GM19463 (cell line): ENCODE results near the gene CLCN4.

Experiments used
- ATAC-seq: cut with Tn5 transposase; IDR thresholded peaks from one replicate; pipeline ENCODE4 v1.9.1; 2021; ENCODE audit warnings: mild to moderate bottlenecking, moderate library complexity; ENCODE audit not compliant: unreplicated experiment

Gene CLCN4

GRCh38 chrX:10189317-10190268, 32.8 kb downstream of the CLCN4 start:
- ATAC-seq = peak; percentile 86

- no peak for ATAC-seq
Observed at GRCh38 chrX:10190367-10190766, 33.6 kb downstream of the CLCN4 start.

GRCh38 chrX:10193587-10193986, 36.8 kb downstream of the CLCN4 start:
- no peak for ATAC-seq

- no peak for ATAC-seq
Observed at GRCh38 chrX:10195425-10195824, 38.6 kb downstream of the CLCN4 start.

GRCh38 chrX:10195947-10196346, 39.2 kb downstream of the CLCN4 start:
- ATAC-seq = no peak

- no peak for ATAC-seq
Observed at GRCh38 chrX:10197279-10198210, 40.8 kb downstream of the CLCN4 start.

GRCh38 chrX:10198254-10198653, 41.5 kb downstream of the CLCN4 start:
- no peak for ATAC-seq

- ATAC-seq = peak; percentile 84
Observed at GRCh38 chrX:10199212-10199611, 42.4 kb downstream of the CLCN4 start.

- no peak for ATAC-seq
Observed at GRCh38 chrX:10203617-10204016, 46.8 kb downstream of the CLCN4 start.

GRCh38 chrX:10206317-10206716, 49.5 kb downstream of the CLCN4 start:
- ATAC-seq = no peak

- no peak for ATAC-seq
Observed at GRCh38 chrX:10208281-10208856, 51.6 kb downstream of the CLCN4 start.

GRCh38 chrX:10208953-10209352, 52.2 kb downstream of the CLCN4 start:
- ATAC-seq = no peak

- no peak for ATAC-seq
Observed at GRCh38 chrX:10212395-10212794, 55.6 kb downstream of the CLCN4 start.

GRCh38 chrX:10213716-10214115, 56.9 kb downstream of the CLCN4 start:
- no peak for ATAC-seq

GRCh38 chrX:10216208-10216607, 59.4 kb downstream of the CLCN4 start:
- ATAC-seq = no peak

- ATAC-seq = no peak
Observed at GRCh38 chrX:10217198-10217597, 60.4 kb downstream of the CLCN4 start.

- ATAC-seq = no peak
Observed at GRCh38 chrX:10221651-10222050, 64.9 kb downstream of the CLCN4 start.

GRCh38 chrX:10223276-10223675, 66.5 kb downstream of the CLCN4 start:
- no peak for ATAC-seq

GRCh38 chrX:10223781-10224180, 67.0 kb downstream of the CLCN4 start:
- ATAC-seq = no peak

GRCh38 chrX:10230222-10230621, 73.4 kb downstream of the CLCN4 start:
- no peak for ATAC-seq

GRCh38 chrX:10231461-10231860, 74.7 kb downstream of the CLCN4 start:
- no peak for ATAC-seq
